Measurements from ENCODE around the gene NSUN6.

DNA sequence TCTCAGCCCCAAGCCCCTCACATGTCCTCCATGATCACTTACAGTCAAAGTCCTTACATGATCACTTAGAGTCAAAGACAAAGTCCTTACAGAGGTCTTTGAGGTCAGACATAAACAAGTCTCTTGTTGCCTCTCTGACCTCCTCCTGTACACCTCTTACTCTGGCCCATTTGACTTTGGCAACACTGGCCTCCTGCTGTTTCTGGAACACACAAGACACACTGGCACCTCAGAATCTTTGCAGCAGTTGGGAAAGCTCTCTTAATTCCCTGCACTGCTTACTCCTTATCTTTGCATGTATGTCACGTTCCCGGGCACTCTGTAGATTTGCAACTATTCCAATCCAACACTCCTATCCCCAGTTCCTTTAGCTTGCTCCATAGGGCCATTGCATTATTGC is 102.3 kb downstream of the NSUN6 start:
- TF ChIP-seq, protein P1, sequence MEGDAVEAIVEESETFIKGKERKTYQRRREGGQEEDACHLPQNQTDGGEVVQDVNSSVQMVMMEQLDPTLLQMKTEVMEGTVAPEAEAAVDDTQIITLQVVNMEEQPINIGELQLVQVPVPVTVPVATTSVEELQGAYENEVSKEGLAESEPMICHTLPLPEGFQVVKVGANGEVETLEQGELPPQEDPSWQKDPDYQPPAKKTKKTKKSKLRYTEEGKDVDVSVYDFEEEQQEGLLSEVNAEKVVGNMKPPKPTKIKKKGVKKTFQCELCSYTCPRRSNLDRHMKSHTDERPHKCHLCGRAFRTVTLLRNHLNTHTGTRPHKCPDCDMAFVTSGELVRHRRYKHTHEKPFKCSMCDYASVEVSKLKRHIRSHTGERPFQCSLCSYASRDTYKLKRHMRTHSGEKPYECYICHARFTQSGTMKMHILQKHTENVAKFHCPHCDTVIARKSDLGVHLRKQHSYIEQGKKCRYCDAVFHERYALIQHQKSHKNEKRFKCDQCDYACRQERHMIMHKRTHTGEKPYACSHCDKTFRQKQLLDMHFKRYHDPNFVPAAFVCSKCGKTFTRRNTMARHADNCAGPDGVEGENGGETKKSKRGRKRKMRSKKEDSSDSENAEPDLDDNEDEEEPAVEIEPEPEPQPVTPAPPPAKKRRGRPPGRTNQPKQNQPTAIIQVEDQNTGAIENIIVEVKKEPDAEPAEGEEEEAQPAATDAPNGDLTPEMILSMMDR (conservative IDR thresholded peaks at IDR 0.05; ENCODE audit: low read depth in 2 of 2): no peak
- TF ChIP-seq CREB1 (CRISPR knock-in tag; IDR thresholded peaks at IDR 0.05; ENCODE audit: low read depth): no peak
- TF ChIP-seq, protein P2, sequence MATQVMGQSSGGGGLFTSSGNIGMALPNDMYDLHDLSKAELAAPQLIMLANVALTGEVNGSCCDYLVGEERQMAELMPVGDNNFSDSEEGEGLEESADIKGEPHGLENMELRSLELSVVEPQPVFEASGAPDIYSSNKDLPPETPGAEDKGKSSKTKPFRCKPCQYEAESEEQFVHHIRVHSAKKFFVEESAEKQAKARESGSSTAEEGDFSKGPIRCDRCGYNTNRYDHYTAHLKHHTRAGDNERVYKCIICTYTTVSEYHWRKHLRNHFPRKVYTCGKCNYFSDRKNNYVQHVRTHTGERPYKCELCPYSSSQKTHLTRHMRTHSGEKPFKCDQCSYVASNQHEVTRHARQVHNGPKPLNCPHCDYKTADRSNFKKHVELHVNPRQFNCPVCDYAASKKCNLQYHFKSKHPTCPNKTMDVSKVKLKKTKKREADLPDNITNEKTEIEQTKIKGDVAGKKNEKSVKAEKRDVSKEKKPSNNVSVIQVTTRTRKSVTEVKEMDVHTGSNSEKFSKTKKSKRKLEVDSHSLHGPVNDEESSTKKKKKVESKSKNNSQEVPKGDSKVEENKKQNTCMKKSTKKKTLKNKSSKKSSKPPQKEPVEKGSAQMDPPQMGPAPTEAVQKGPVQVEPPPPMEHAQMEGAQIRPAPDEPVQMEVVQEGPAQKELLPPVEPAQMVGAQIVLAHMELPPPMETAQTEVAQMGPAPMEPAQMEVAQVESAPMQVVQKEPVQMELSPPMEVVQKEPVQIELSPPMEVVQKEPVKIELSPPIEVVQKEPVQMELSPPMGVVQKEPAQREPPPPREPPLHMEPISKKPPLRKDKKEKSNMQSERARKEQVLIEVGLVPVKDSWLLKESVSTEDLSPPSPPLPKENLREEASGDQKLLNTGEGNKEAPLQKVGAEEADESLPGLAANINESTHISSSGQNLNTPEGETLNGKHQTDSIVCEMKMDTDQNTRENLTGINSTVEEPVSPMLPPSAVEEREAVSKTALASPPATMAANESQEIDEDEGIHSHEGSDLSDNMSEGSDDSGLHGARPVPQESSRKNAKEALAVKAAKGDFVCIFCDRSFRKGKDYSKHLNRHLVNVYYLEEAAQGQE (IDR thresholded peaks at IDR 0.05; ENCODE audit: unreplicated experiment): no peak
